Activated CD4-positive, alpha-beta T cell treated with anti-CD3 and anti-CD28 coated beads, Interleukin-2, Interleukin-4, amounts not matched to agents 100 ng/mL and 50 ng/mL, durations not matched to agents 16 hours and 8 hours (primary cell): ENCODE results near the gene GAD2.

Source experiments
- DNase-seq: peaks from one replicate; pipeline ENCODE4 v3.0.0-alpha.2; 2020; ENCODE audit warnings: low spot score

The GAD2 gene

GRCh38 chr10:26216585-26217395, at the start of gene GAD2:
Gene GAD2 (plus strand): TSS chr10:26216774. CDS start chr10:26216810, 36 bp downstream.
- no peak for DNase-seq

- no peak for DNase-seq
Measured at GRCh38 chr10:26169466-26169865, 47.1 kb upstream of the GAD2 start.

GRCh38 chr10:26172131-26172530, 44.4 kb upstream of the GAD2 start:
- no peak for DNase-seq

GRCh38 chr10:26173837-26174236, 42.7 kb upstream of the GAD2 start:
- no peak for DNase-seq

GRCh38 chr10:26177341-26177740, 39.2 kb upstream of the GAD2 start:
- no peak for DNase-seq

GRCh38 chr10:26194275-26194674, 22.3 kb upstream of the GAD2 start:
- DNase-seq = no peak

GRCh38 chr10:26197248-26197647, 19.3 kb upstream of the GAD2 start:
- DNase-seq = no peak

- DNase-seq = no peak
Measured at GRCh38 chr10:26198119-26198518, 18.5 kb upstream of the GAD2 start.

- no peak for DNase-seq
Measured at GRCh38 chr10:26199841-26200240, 16.7 kb upstream of the GAD2 start.

- DNase-seq = no peak
Measured at GRCh38 chr10:26205223-26205622, 11.4 kb upstream of the GAD2 start.

- DNase-seq = no peak
Measured at GRCh38 chr10:26211781-26212444, 4.7 kb upstream of the GAD2 start.

GRCh38 chr10:26212511-26212910, 4.1 kb upstream of the GAD2 start:
- DNase-seq = no peak

- no peak for DNase-seq
Measured at GRCh38 chr10:26213157-26213800, 3.3 kb upstream of the GAD2 start.

- DNase-seq = no peak
Measured at GRCh38 chr10:26214004-26214403, 2.6 kb upstream of the GAD2 start.

- DNase-seq = no peak
Measured at GRCh38 chr10:26214551-26215395, 1.8 kb upstream of the GAD2 start.

- DNase-seq = no peak
Measured at GRCh38 chr10:26215396-26215934, 1.1 kb upstream of the GAD2 start.

GRCh38 chr10:26215935-26216584, 514 bp upstream of the GAD2 start:
- DNase-seq = peak; percentile 6

- DNase-seq = no peak
Measured at GRCh38 chr10:26217396-26218086, 967 bp downstream of the GAD2 start.

GRCh38 chr10:26219676-26220075, 3.1 kb downstream of the GAD2 start:
- no peak for DNase-seq

GRCh38 chr10:26220901-26221300, 4.3 kb downstream of the GAD2 start:
- no peak for DNase-seq

GRCh38 chr10:26221541-26221940, 5.0 kb downstream of the GAD2 start:
- no peak for DNase-seq
